ENCODE results near the gene NRL.

GRCh38 chr14:24096545-24097181 lies 18.1 kb downstream of the NRL start:
- no peak for TF ChIP-seq CTCF (IDR thresholded peaks at IDR 0.05)
- TF ChIP-seq ZFX (IDR thresholded peaks at IDR 0.05; ENCODE audit: borderline replicate concordance), result no peak

Measured in 22Rv1 (cell line).